HEK293T (cell line): ENCODE results near the gene PRICKLE2.
"Not testable (repeated sequence)": the region's sequence is repeated elsewhere in the genome, so short reads cannot be mapped to it uniquely, and the experiment has no call there.

Source experiments
- CTCF ChIA-PET: fragments of 350-600 bp; formaldehyde crosslinking; extraction: SDS; loops from one replicate; lab custom pipeline; 2021; ENCODE audit warnings: antibody characterized with exemption, inconsistent platforms; lab: Yijun Ruan, JAX
- POLR2A ChIA-PET: fragments of 350-600 bp; formaldehyde crosslinking; extraction: SDS; loops from one replicate; lab custom pipeline; 2020; ENCODE audit warnings: antibody characterized with exemption, inconsistent platforms; lab: Yijun Ruan, JAX
- DNase-seq: peaks from one replicate; pipeline ENCODE4 v3.0.0; 2012; ENCODE audit warnings: mixed read lengths; ENCODE audit errors: extremely low spot score
- ARNT ChIP-seq: fragments of 450-650 bp; IDR thresholded peaks from 2 replicates; pipeline ENCODE4 v1.6.1; 2017; ENCODE audit warnings: mild to moderate bottlenecking
- BHLHE40 ChIP-seq: fragments of 450-650 bp; IDR thresholded peaks from 2 replicates; pipeline ENCODE4 v1.6.1; 2016; ENCODE audit warnings: mild to moderate bottlenecking, moderate library complexity, borderline replicate concordance
- CTBP1 ChIP-seq: fragments of 450-650 bp; IDR thresholded peaks from 2 replicates; pipeline ENCODE4 v1.6.1; 2016; ENCODE audit warnings: borderline replicate concordance
- ELF4 ChIP-seq: fragments of 450-650 bp; IDR thresholded peaks from 2 replicates; pipeline ENCODE4 v1.6.1; 2017; ENCODE audit warnings: antibody characterized with exemption
- FOXA1 ChIP-seq: fragments of 450-650 bp; IDR thresholded peaks from 2 replicates; pipeline ENCODE4 v1.6.1; 2016; ENCODE audit warnings: mild to moderate bottlenecking
- FOXK2 ChIP-seq: fragments of 450-650 bp; IDR thresholded peaks from 2 replicates; pipeline ENCODE4 v1.6.1; 2016; ENCODE audit warnings: mild to moderate bottlenecking
- FOXM1 ChIP-seq: fragments of 450-650 bp; IDR thresholded peaks from 2 replicates; pipeline ENCODE4 v1.6.1; 2017; ENCODE audit warnings: mild to moderate bottlenecking, borderline replicate concordance
- HDGF ChIP-seq: fragments of 450-650 bp; IDR thresholded peaks from 2 replicates; pipeline ENCODE4 v1.6.1; 2017; ENCODE audit warnings: antibody characterized with exemption, borderline replicate concordance
- L3MBTL2 ChIP-seq: fragments of 450-650 bp; conservative IDR thresholded peaks from 2 replicates; pipeline ENCODE4 v1.6.1; 2016; ENCODE audit warnings: mild to moderate bottlenecking
- LEF1 ChIP-seq: fragments of 450-650 bp; IDR thresholded peaks from 2 replicates; pipeline ENCODE4 v1.6.1; 2017; ENCODE audit warnings: mild to moderate bottlenecking, borderline replicate concordance
- NFRKB ChIP-seq: fragments of 450-650 bp; IDR thresholded peaks from 2 replicates; pipeline ENCODE4 v1.6.1; 2016; ENCODE audit warnings: mild to moderate bottlenecking, moderate library complexity
- PKNOX1 ChIP-seq: fragments of 450-650 bp; IDR thresholded peaks from 2 replicates; pipeline ENCODE4 v1.6.1; 2016
- SP1 ChIP-seq: fragments of 450-650 bp; IDR thresholded peaks from 2 replicates; pipeline ENCODE4 v1.6.1; 2017
- SUZ12 ChIP-seq: fragments of 450-650 bp; IDR thresholded peaks from 2 replicates; pipeline ENCODE4 v1.6.1; 2016; ENCODE audit warnings: mild to moderate bottlenecking
- TARDBP ChIP-seq: fragments of 450-650 bp; IDR thresholded peaks from 2 replicates; pipeline ENCODE4 v1.6.1; 2016
- ZNF384 ChIP-seq: fragments of 450-650 bp; IDR thresholded peaks from 2 replicates; pipeline ENCODE4 v1.6.1; 2016

PRICKLE2 gene

GRCh38 chr3:64093211-64093610 lies 132.1 kb downstream of the PRICKLE2 start:
- ChIA-PET POLR2A (no interaction called here), CTCF (no interaction called here)
- no peak for TF ChIP-seq LEF1
- no peak for TF ChIP-seq ZNF384
- TF ChIP-seq NFRKB, result no peak
- no peak for TF ChIP-seq BHLHE40
- no peak for TF ChIP-seq FOXA1
- no peak for TF ChIP-seq CTBP1
- TF ChIP-seq HDGF, result no peak
- no peak for TF ChIP-seq SUZ12
- TF ChIP-seq FOXM1, result no peak
- TF ChIP-seq SP1, result no peak
- TF ChIP-seq TARDBP, result no peak
- no peak for TF ChIP-seq FOXK2
- TF ChIP-seq ARNT, result no peak
- no peak for TF ChIP-seq ELF4
- no peak for TF ChIP-seq PKNOX1
- TF ChIP-seq L3MBTL2, result no peak
- DNase-seq, result no peak

GRCh38 chr3:64091501-64091900 lies 133.8 kb downstream of the PRICKLE2 start:
- ChIA-PET CTCF (interaction anchor here (0.6 kb wide), 1 partner anchor 802 kb away, joined by 4 read pairs; no protein-coding TSS in a partner anchor), POLR2A (no interaction called here)
- no peak for TF ChIP-seq SP1
- no peak for TF ChIP-seq NFRKB
- TF ChIP-seq L3MBTL2, result no peak
- no peak for TF ChIP-seq PKNOX1
- no peak for TF ChIP-seq TARDBP
- no peak for TF ChIP-seq FOXM1
- DNase-seq, result no peak

- CTCF ChIA-PET, result interaction anchor here (0.7 kb wide), 1 partner anchor 52 kb away, joined by 3 read pairs; no protein-coding TSS in a partner anchor
- POLR2A ChIA-PET, DNase-seq: not testable (repeated sequence)
- TF ChIP-seq ZNF384, result peak; percentile 49; the same call in 1 of the 2 replicates
These were observed 135.9 kb downstream of the PRICKLE2 start for GRCh38 chr3:64089386-64089785.

- TF ChIP-seq FOXA1 (0 out of 2 replicates have a peak, but pooled peaks have one; percentile 13), PKNOX1 (peak; percentile 82), FOXM1 (no peak), ZNF384 (no peak), SUZ12 (no peak), CTBP1 (peak; percentile 78)
- ChIA-PET CTCF (interaction anchor here (0.6 kb wide), 2 partner anchors 47 to 375 kb away, joined by 3 to 9 read pairs; no protein-coding TSS in a partner anchor), POLR2A (no interaction called here)
- no peak for DNase-seq
These were observed 136.7 kb downstream of the PRICKLE2 start for GRCh38 chr3:64088408-64089205.

- ChIA-PET CTCF (no interaction called here), POLR2A (interaction anchor here (1.0 kb wide), 1 partner anchor 743 kb away, joined by 3 read pairs; no protein-coding TSS in a partner anchor)
- DNase-seq, result no peak
- TF ChIP-seq ELF4 (no peak), CTBP1 (no peak)
These were observed 138.6 kb downstream of the PRICKLE2 start for GRCh38 chr3:64086479-64087252.

- ChIA-PET POLR2A (no interaction called here), CTCF (no interaction called here)
- no peak for TF ChIP-seq PKNOX1
- TF ChIP-seq ZNF384, result no peak
- no peak for TF ChIP-seq FOXA1
- no peak for TF ChIP-seq BHLHE40
- TF ChIP-seq NFRKB, result no peak
- no peak for TF ChIP-seq ELF4
- no peak for TF ChIP-seq CTBP1
- no peak for TF ChIP-seq HDGF
- no peak for TF ChIP-seq ARNT
- TF ChIP-seq TARDBP, result no peak
- TF ChIP-seq SUZ12, result no peak
- no peak for TF ChIP-seq SP1
- TF ChIP-seq L3MBTL2, result no peak
- TF ChIP-seq FOXK2, result no peak
- TF ChIP-seq LEF1, result no peak
- TF ChIP-seq FOXM1, result no peak
- DNase-seq, result no peak
These were observed 140.6 kb downstream of the PRICKLE2 start for GRCh38 chr3:64084640-64085039.
